Head of caudate nucleus (tissue), 42 donors: Measurements from ENCODE around the gene TRAF1.
A peak's percentile ranks its signal among the peaks of the same experiment; 100 is the strongest.

ENCODE experiments used
- DNase-seq, 42 donors: peaks; one replicate each; pipeline versions ENCODE4 v3.0.0 to v3.0.0-alpha.2; 2020 to 2021; ENCODE audit warnings: mixed read lengths in 7 of 42
- intact Hi-C: fragments of 100-400 bp; cut with DNase I; formaldehyde crosslinking; loops from one replicate; pipeline ENCODE4 v1.15.0; 2022

Gene TRAF1

GRCh38 chr9:120894321-120895148 lies 32.1 kb downstream of the TRAF1 start:
- peak in 17 of 42 donors; percentile 17 to 68 (median 31) for DNase-seq
- intact Hi-C loops: no loop called here

- no peak for DNase-seq
- intact Hi-C loops: no loop called here
Measured at GRCh38 chr9:120893611-120894307, 32.8 kb downstream of the TRAF1 start.

GRCh38 chr9:120892748-120893610 lies 33.6 kb downstream of the TRAF1 start:
- intact Hi-C loops: no loop called here
- DNase-seq: no peak

GRCh38 chr9:120891884-120892747 lies 34.5 kb downstream of the TRAF1 start:
- DNase-seq: no peak
- intact Hi-C loops: no loop called here

- no peak for DNase-seq
- intact Hi-C loops: no loop called here
Measured at GRCh38 chr9:120891245-120891883, 35.2 kb downstream of the TRAF1 start.

GRCh38 chr9:120890320-120891244 lies 36.0 kb downstream of the TRAF1 start:
- intact Hi-C loops: no loop called here
- DNase-seq: no peak

GRCh38 chr9:120889606-120890271 lies 36.9 kb downstream of the TRAF1 start:
- no peak for DNase-seq
- intact Hi-C loops: no loop called here

GRCh38 chr9:120888626-120889025 lies 38.0 kb downstream of the TRAF1 start:
- intact Hi-C loops: no loop called here
- no peak for DNase-seq

GRCh38 chr9:120886490-120886967 lies 40.1 kb downstream of the TRAF1 start:
- DNase-seq: no peak
- intact Hi-C loops: no loop called here

GRCh38 chr9:120885958-120886357 lies 40.6 kb downstream of the TRAF1 start:
- intact Hi-C loops: no loop called here

GRCh38 chr9:120885457-120885856 lies 41.1 kb downstream of the TRAF1 start:
- intact Hi-C loops: no loop called here
- DNase-seq: no peak

More at GRCh38 chr9:120885958-120886357, 40.6 kb downstream of the TRAF1 start:
- no peak for DNase-seq

- intact Hi-C loops: no loop called here
- DNase-seq: no peak
Measured at GRCh38 chr9:120883608-120883996, 43.0 kb downstream of the TRAF1 start.

- intact Hi-C loops: no loop called here
Measured at GRCh38 chr9:120882935-120883607, 43.5 kb downstream of the TRAF1 start.

GRCh38 chr9:120879446-120879845 lies 47.1 kb downstream of the TRAF1 start:
- intact Hi-C loops: loop anchor here (5.0 kb wide), 1 partner anchor 58 kb away; no protein-coding TSS in a partner anchor
- no peak for DNase-seq

More at GRCh38 chr9:120882935-120883607, 43.5 kb downstream of the TRAF1 start:
- DNase-seq: no peak
